ENCODE results near the gene LRP1B.

Gene LRP1B

DNA sequence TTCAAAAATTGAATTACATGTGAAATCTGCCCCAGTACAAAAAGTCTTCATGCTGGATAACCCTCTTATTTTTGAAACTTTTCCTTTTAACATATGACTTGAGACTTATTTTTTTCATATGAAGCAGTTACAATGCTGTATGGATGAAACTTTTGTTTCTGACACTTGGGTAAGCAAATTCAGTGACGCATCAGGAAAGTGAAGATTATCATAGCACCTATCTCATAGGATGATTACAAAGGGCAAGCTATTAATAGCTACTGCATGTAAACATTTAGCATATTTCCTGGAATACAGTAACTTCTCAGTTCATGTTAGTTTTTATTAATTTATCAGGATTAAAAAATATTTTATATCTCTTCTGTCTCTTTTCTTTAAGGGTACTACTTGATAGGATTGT, 1109.2 kb downstream of the LRP1B start:
- no peak overlapping the region for H3K27ac ChIP-seq (ENCODE audit: insufficient read depth, low read length, poor library complexity, severe bottlenecking)
- H3K36me3 ChIP-seq (ENCODE audit: control insufficient read depth, insufficient read depth, low read length): no peaks in the 10 kb centered on the region
- no peaks in the 10 kb centered on the region for H3K9me3 ChIP-seq (ENCODE audit: control insufficient read depth, low read length)
- no peak for DNase-seq
- no peaks in the 10 kb centered on the region for H3K27me3 ChIP-seq (replicated peaks; ENCODE audit: control insufficient read depth, insufficient read depth, low read length, poor library complexity, severe bottlenecking)
- no peaks in the 10 kb centered on the region for H3K4me1 ChIP-seq (ENCODE audit: control insufficient read depth, insufficient read depth, low read length, poor library complexity, severe bottlenecking)
- H3K4me3 ChIP-seq (ENCODE audit: insufficient read depth, low read depth, low read length, poor library complexity, severe bottlenecking): no peak overlapping the region

GRCh38 chr2:141021109-141021508, 1109.7 kb downstream of the LRP1B start:
- Histone ChIP-seq H3K9me3 (ENCODE audit: control insufficient read depth, low read length) (no peaks in the 10 kb centered on the region), H3K4me1 (ENCODE audit: control insufficient read depth, insufficient read depth, low read length, poor library complexity, severe bottlenecking) (no peaks in the 10 kb centered on the region), H3K27me3 (replicated peaks; ENCODE audit: control insufficient read depth, insufficient read depth, low read length, poor library complexity, severe bottlenecking) (no peaks in the 10 kb centered on the region), H3K36me3 (ENCODE audit: control insufficient read depth, insufficient read depth, low read length) (no peaks in the 10 kb centered on the region), H3K4me3 (ENCODE audit: insufficient read depth, low read depth, low read length, poor library complexity, severe bottlenecking) (no peak overlapping the region), H3K27ac (ENCODE audit: insufficient read depth, low read length, poor library complexity, severe bottlenecking) (no peak overlapping the region)
- no peak for DNase-seq

- DNase-seq: no peak
- Histone ChIP-seq H3K27me3 (replicated peaks; ENCODE audit: control insufficient read depth, insufficient read depth, low read length, poor library complexity, severe bottlenecking) (no peaks in the 10 kb centered on the region), H3K27ac (ENCODE audit: insufficient read depth, low read length, poor library complexity, severe bottlenecking) (no peak overlapping the region)
Measured at GRCh38 chr2:141020346-141020745, 1110.5 kb downstream of the LRP1B start.

DNA sequence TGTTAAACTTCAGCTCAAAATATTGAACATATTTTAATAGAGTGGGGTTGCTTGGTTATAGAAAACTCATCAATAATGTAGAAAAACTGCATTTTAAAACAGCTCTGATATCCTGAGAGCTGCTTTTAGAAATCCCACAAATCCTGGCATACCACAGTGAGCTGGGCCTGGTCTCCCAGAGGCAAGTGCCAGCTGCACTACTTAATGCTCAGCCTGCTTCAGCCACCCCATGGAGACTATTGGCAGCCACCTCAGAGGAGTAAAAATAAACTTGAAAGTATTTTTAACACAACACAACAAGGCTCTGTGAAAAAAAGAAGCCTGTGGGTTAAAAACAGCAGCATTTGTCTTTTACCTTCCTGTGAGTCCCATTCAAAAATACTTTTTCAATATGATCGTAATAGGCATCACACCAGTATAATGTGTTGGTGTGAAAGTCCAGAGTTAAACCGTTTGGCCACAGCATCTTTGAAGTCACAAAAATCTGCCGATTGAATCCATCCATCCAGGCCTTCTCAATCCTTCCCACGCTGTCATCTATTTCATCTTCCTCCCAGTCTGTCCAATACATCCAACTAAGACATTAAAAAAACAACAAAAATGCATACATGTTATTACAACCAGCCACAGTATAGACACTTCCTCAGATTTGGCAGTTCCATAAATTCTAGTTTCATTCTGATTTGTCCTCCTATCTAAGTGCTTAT, 1115.3 kb downstream of the LRP1B start:
- Histone ChIP-seq H3K27ac (ENCODE audit: insufficient read depth, low read length, poor library complexity, severe bottlenecking) (no peak overlapping the region), H3K36me3 (ENCODE audit: control insufficient read depth, insufficient read depth, low read length) (no peaks in the 10 kb centered on the region), H3K4me3 (ENCODE audit: insufficient read depth, low read depth, low read length, poor library complexity, severe bottlenecking) (no peak overlapping the region), H3K27me3 (replicated peaks; ENCODE audit: control insufficient read depth, insufficient read depth, low read length, poor library complexity, severe bottlenecking) (no peaks in the 10 kb centered on the region), H3K4me1 (ENCODE audit: control insufficient read depth, insufficient read depth, low read length, poor library complexity, severe bottlenecking) (no peaks in the 10 kb centered on the region), H3K9me3 (ENCODE audit: control insufficient read depth, low read length) (no peaks in the 10 kb centered on the region)
- no peak for DNase-seq

More at GRCh38 chr2:141020346-141020745, 1110.5 kb downstream of the LRP1B start:
- H3K9me3 ChIP-seq (ENCODE audit: control insufficient read depth, low read length): no peaks in the 10 kb centered on the region
- no peaks in the 10 kb centered on the region for H3K4me1 ChIP-seq (ENCODE audit: control insufficient read depth, insufficient read depth, low read length, poor library complexity, severe bottlenecking)
- no peaks in the 10 kb centered on the region for H3K36me3 ChIP-seq (ENCODE audit: control insufficient read depth, insufficient read depth, low read length)
- no peak overlapping the region for H3K4me3 ChIP-seq (ENCODE audit: insufficient read depth, low read depth, low read length, poor library complexity, severe bottlenecking)

- no peaks in the 10 kb centered on the region for H3K27me3 ChIP-seq (replicated peaks; ENCODE audit: control insufficient read depth, insufficient read depth, low read length, poor library complexity, severe bottlenecking)
- no peak overlapping the region for H3K27ac ChIP-seq (ENCODE audit: insufficient read depth, low read length, poor library complexity, severe bottlenecking)
- no peaks in the 10 kb centered on the region for H3K9me3 ChIP-seq (ENCODE audit: control insufficient read depth, low read length)
- no peaks in the 10 kb centered on the region for H3K4me1 ChIP-seq (ENCODE audit: control insufficient read depth, insufficient read depth, low read length, poor library complexity, severe bottlenecking)
- DNase-seq: no peak
- H3K4me3 ChIP-seq (ENCODE audit: insufficient read depth, low read depth, low read length, poor library complexity, severe bottlenecking): no peak overlapping the region
- no peaks in the 10 kb centered on the region for H3K36me3 ChIP-seq (ENCODE audit: control insufficient read depth, insufficient read depth, low read length)
Measured at GRCh38 chr2:141003967-141004657, 1126.7 kb downstream of the LRP1B start.

GRCh38 chr2:141001750-141002149, 1129.1 kb downstream of the LRP1B start:
- DNase-seq: no peak
- Histone ChIP-seq H3K27me3 (replicated peaks; ENCODE audit: control insufficient read depth, insufficient read depth, low read length, poor library complexity, severe bottlenecking) (no peaks in the 10 kb centered on the region), H3K9me3 (ENCODE audit: control insufficient read depth, low read length) (no peaks in the 10 kb centered on the region), H3K4me3 (ENCODE audit: insufficient read depth, low read depth, low read length, poor library complexity, severe bottlenecking) (no peak overlapping the region), H3K36me3 (ENCODE audit: control insufficient read depth, insufficient read depth, low read length) (no peaks in the 10 kb centered on the region), H3K4me1 (ENCODE audit: control insufficient read depth, insufficient read depth, low read length, poor library complexity, severe bottlenecking) (no peaks in the 10 kb centered on the region), H3K27ac (ENCODE audit: insufficient read depth, low read length, poor library complexity, severe bottlenecking) (no peak overlapping the region)

DNA sequence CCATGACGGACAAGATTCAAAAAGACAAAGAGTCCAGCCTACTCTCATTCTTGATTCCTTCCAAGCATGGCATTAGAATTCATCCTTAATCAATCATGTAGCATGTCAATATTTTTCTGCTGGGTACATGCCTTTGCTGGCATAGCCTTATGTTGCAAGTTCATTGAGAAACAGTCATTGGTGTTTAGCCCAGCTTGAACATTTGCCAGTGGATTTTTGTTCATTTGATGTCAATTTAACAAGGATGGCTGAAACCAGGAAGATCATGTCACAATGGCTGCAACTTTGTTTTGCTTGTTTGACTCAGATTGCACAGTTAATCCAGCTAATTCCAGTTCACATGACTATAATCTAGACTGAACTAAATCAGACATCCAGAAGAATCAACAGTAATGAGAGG, 1132.2 kb downstream of the LRP1B start:
- H3K27ac ChIP-seq (ENCODE audit: insufficient read depth, low read length, poor library complexity, severe bottlenecking): no peak overlapping the region
- no peak for DNase-seq
- no peaks in the 10 kb centered on the region for H3K9me3 ChIP-seq (ENCODE audit: control insufficient read depth, low read length)
- H3K4me1 ChIP-seq (ENCODE audit: control insufficient read depth, insufficient read depth, low read length, poor library complexity, severe bottlenecking): no peaks in the 10 kb centered on the region
- H3K27me3 ChIP-seq (replicated peaks; ENCODE audit: control insufficient read depth, insufficient read depth, low read length, poor library complexity, severe bottlenecking): no peaks in the 10 kb centered on the region
- no peak overlapping the region for H3K4me3 ChIP-seq (ENCODE audit: insufficient read depth, low read depth, low read length, poor library complexity, severe bottlenecking)
- H3K36me3 ChIP-seq (ENCODE audit: control insufficient read depth, insufficient read depth, low read length): no peaks in the 10 kb centered on the region

DNA sequence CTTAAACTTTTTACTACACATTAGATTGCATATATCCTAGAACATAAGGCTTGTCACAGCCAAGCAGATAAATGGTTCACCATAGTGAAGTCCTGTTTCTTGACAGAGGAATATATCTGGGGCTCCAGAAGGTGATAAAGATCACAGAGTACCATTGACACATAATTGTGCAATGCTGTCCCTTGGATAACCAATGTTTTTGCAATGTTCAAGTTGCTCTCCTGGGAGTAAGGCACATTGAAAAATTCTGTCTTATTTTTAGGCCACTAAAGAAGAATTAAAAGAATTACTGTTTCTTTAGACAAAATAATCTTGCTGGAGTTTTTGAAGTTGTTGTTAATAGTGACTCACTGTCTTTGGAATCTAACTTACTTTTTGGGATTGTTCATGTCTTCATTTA, 1132.8 kb downstream of the LRP1B start:
- H3K36me3 ChIP-seq (ENCODE audit: control insufficient read depth, insufficient read depth, low read length): no peaks in the 10 kb centered on the region
- H3K4me3 ChIP-seq (ENCODE audit: insufficient read depth, low read depth, low read length, poor library complexity, severe bottlenecking): no peak overlapping the region
- no peaks in the 10 kb centered on the region for H3K4me1 ChIP-seq (ENCODE audit: control insufficient read depth, insufficient read depth, low read length, poor library complexity, severe bottlenecking)
- no peaks in the 10 kb centered on the region for H3K9me3 ChIP-seq (ENCODE audit: control insufficient read depth, low read length)
- H3K27ac ChIP-seq (ENCODE audit: insufficient read depth, low read length, poor library complexity, severe bottlenecking): no peak overlapping the region
- DNase-seq: no peak
- no peaks in the 10 kb centered on the region for H3K27me3 ChIP-seq (replicated peaks; ENCODE audit: control insufficient read depth, insufficient read depth, low read length, poor library complexity, severe bottlenecking)

DNA sequence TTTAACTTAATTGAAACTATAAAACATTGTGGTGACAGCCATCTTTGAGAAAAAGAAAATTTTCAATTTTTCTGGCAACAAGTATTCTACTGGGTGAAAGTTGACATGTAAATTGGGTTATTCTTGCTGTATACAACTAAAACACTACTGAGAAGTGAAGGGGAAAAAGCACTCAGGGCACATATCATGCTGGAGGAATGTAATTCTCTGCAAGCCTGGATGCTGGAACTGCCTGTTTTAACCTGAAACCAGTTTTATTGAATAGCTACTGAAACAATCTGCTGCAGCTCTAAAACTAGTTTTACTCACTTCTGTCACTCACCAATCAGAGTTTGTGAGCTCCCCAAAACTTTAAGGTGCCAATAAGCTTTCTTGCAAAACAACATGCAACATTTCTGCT, 1136.0 kb downstream of the LRP1B start:
- no peaks in the 10 kb centered on the region for H3K27me3 ChIP-seq (replicated peaks; ENCODE audit: control insufficient read depth, insufficient read depth, low read length, poor library complexity, severe bottlenecking)
- H3K36me3 ChIP-seq (ENCODE audit: control insufficient read depth, insufficient read depth, low read length): no peaks in the 10 kb centered on the region
- H3K4me3 ChIP-seq (ENCODE audit: insufficient read depth, low read depth, low read length, poor library complexity, severe bottlenecking): no peak overlapping the region
- H3K9me3 ChIP-seq (ENCODE audit: control insufficient read depth, low read length): no peaks in the 10 kb centered on the region
- no peak overlapping the region for H3K27ac ChIP-seq (ENCODE audit: insufficient read depth, low read length, poor library complexity, severe bottlenecking)
- no peak for DNase-seq
- H3K4me1 ChIP-seq (ENCODE audit: control insufficient read depth, insufficient read depth, low read length, poor library complexity, severe bottlenecking): no peaks in the 10 kb centered on the region

- Histone ChIP-seq H3K27me3 (replicated peaks; ENCODE audit: control insufficient read depth, insufficient read depth, low read length, poor library complexity, severe bottlenecking) (no peaks in the 10 kb centered on the region), H3K9me3 (ENCODE audit: control insufficient read depth, low read length) (no peaks in the 10 kb centered on the region), H3K27ac (ENCODE audit: insufficient read depth, low read length, poor library complexity, severe bottlenecking) (no peak overlapping the region), H3K4me1 (ENCODE audit: control insufficient read depth, insufficient read depth, low read length, poor library complexity, severe bottlenecking) (no peaks in the 10 kb centered on the region), H3K36me3 (ENCODE audit: control insufficient read depth, insufficient read depth, low read length) (no peaks in the 10 kb centered on the region), H3K4me3 (ENCODE audit: insufficient read depth, low read depth, low read length, poor library complexity, severe bottlenecking) (no peak overlapping the region)
- DNase-seq: no peak
Measured at GRCh38 chr2:140990416-140990815, 1140.4 kb downstream of the LRP1B start.

Data from effector memory CD4-positive, alpha-beta T cell (primary cell).